ENCODE data around the gene BRD1. TPM values are rescaled to one million over a fixed set of nuclear protein-coding genes. Genes with fewer than 3 reads are reported as not detected.

BRD1 gene
- total RNA-seq, 4 donors from 2014 or later, result 21.0 to 57.3 (median 33.8) TPM

DNA sequence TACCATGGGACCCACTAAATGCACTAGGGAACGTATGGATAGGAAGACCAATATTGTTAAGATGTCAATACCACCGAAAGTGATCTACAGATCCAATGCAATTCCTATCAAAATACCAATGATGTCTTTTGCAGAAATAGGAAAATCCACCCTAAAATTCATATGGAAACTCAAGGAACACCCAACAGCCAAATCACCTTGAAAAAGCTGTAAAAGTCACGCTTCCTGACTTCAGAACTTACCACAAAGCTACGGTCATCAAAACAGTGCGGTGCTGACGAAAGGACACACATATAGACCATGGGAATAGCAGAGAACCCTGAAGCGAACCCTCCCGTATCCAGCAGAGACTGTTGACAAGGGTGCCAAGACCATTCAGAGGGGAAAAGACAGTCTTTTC is 20.5 kb downstream of the BRD1 start:
- TF ChIP-seq, protein P1, sequence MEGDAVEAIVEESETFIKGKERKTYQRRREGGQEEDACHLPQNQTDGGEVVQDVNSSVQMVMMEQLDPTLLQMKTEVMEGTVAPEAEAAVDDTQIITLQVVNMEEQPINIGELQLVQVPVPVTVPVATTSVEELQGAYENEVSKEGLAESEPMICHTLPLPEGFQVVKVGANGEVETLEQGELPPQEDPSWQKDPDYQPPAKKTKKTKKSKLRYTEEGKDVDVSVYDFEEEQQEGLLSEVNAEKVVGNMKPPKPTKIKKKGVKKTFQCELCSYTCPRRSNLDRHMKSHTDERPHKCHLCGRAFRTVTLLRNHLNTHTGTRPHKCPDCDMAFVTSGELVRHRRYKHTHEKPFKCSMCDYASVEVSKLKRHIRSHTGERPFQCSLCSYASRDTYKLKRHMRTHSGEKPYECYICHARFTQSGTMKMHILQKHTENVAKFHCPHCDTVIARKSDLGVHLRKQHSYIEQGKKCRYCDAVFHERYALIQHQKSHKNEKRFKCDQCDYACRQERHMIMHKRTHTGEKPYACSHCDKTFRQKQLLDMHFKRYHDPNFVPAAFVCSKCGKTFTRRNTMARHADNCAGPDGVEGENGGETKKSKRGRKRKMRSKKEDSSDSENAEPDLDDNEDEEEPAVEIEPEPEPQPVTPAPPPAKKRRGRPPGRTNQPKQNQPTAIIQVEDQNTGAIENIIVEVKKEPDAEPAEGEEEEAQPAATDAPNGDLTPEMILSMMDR (IDR thresholded peaks at IDR 0.05), result no peak
- no peak for DNase-seq (ENCODE audit: low spot score)
- ATAC-seq (ENCODE audit: low FRiP score), result no peak

DNA sequence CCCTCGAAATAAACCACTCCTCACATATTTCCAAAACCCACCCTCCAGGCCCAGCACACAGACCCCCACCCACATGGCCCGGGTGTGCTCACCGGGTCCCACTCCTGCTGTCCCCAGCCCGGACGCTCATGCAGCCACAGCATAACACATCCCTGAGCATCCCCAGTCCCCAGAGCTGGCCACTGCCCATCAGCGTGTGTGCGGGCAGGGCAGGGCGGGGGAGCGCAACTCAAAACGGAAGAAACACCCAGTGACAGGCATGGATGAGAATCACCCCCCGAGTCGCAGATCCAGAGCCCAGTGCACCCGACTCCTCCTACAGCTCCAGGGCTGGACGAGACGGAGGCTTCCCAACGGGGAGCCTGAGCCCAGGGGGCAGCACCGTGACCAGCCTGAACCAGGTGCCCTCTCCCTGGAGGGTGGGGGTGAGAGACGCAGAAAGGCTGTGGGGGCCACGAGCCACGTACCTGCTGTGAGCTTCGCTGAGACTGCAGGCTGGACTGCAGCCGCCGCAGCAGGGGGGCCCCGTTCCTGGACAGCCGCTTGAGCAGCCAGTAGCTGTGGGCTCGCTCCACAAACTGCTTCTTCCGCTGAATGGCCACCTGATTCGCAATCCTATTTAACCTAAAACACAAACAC is 23.8 kb downstream of the BRD1 start:
- DNase-seq (ENCODE audit: low spot score), result no peak
- TF ChIP-seq, protein P1 (IDR thresholded peaks at IDR 0.05), result no peak
- no peak for ATAC-seq (ENCODE audit: low FRiP score)

DNA sequence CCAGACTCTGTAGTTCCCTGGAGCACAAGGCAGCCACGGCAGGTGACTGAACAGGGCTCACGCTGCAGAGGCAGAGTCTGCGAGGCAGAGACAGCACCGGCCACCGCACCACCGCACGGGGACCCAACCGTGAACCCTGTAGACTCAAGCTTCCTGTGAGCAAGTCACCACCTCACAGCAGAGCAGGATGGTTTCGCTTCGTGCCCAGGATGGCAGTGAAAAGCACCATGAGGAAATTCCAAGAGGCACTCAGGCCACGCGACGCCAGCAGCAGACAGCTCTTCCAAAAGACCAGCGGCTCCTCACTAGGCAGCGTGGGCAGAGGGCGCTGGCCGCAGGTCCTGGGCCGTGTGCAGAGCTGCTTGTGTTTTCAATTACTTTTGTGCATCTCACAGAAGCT is 24.5 kb downstream of the BRD1 start:
- ATAC-seq (ENCODE audit: low FRiP score) (no peak), DNase-seq (ENCODE audit: low spot score) (no peak)
- TF ChIP-seq, protein P1 (IDR thresholded peaks at IDR 0.05), result no peak

DNA sequence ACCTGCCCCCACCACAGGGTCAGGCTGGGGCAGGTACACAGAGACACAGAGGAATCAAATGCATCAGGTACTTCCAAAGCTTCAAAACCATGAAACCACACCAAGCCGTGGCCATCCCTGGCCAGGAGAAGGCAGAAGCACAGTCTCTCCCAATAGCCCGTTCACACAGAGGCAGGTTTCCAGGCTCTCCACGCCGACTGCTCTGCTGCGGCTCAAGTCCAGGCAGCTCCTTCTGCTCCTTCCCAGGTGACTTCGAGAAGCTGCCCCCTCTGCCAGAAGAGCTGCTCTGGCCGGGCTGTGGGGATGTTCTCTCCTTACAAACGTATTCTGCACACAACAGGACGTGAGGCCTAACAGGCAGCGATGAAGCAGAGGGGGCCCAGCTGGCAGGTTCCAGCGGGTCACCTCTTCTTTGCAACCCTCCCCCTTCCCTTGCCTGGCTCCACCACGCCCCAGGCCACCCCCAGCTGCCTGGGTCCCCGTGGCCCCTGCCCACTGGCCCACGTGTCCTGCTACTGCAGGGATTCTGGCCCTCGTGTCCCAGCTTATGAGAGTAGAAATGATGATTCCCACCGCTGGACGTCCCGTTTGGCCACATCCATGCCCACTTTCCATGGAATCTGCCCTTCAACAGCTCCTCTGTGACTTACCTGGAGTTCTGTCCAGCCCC is 26.1 kb downstream of the BRD1 start:
- no peak for DNase-seq (ENCODE audit: low spot score)
- TF ChIP-seq, protein P1 (IDR thresholded peaks at IDR 0.05), result no peak
- no peak for ATAC-seq (ENCODE audit: low FRiP score)

DNA sequence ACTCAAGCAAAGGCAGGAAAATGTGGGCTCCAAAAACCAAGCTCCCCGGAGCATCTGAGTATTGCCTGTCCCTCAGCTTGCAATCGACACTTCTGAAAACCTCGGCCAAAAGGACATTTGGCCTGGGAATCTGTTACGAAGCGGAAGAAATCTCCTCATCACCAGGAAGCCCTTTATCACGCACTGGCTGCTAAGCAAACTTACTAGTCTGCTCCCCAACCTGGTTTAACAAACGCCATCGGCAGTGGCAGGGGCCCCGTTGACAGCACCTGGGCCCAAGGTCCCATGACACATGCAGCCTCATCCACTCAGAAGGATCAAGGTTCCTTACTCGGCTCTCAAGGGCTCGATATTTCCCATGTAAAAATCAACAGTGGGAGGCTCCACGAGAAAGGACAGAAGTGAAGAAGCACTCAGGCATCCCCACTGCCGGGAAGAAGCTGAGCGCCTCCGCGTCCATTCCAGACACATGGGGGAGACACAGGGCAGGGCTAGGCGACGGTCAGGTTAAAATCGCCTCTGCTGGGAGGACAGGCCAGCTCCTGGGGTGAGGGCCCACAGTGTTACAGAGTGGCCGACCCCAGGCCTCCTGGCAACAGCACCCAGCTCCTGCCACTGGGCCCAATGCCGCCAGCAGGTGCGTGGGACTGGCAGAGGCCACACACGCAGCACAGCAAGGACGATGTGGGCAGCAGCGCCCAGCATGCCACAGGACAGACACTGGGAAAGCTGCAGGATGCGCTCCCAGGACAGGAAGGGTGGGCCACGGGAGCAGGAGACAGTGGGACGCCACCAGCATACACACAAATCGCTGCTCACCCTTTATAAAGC is 27.1 kb downstream of the BRD1 start:
- TF ChIP-seq, protein P1 (IDR thresholded peaks at IDR 0.05), result no peak
- DNase-seq (ENCODE audit: low spot score), result no peak
- ATAC-seq (ENCODE audit: low FRiP score), result no peak

DNA sequence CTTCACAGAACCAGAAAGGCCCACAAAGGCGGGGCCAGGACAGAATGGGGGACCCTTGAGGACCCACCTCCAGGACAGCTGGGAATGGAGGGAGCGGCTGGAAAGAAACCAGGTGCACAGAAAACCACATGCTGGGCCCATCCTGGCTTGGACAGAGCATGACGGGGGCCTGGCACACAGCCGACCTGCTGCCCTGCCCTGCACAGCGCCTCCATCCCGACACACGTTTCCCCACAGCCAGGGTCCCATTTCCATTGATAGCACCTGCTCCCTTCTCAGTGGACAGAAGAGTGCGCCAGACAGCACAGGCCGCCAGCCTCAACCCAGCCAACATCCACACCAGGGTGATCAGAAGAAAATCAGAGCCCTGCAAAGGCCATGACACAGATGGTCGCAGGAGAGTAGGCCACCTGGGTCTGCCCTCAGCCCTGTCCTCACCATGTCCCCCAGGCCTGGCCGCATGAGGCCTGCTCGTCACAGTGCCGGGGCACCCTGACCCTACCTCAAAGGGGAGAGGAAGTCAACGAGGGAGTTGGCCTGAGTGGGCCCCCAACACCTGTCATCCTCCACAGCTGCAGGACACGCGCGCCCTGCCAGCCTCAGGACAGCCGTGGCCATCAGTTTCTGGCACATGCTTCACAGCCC is 28.1 kb downstream of the BRD1 start:
- TF ChIP-seq, protein P1 (IDR thresholded peaks at IDR 0.05), result no peak
- ATAC-seq (ENCODE audit: low FRiP score) (no peak), DNase-seq (ENCODE audit: low spot score) (no peak)

Measured in omental fat pad (tissue), 4 donors.